ENCODE data around the gene ANKRD44. TPM values are rescaled to one million over a fixed set of nuclear protein-coding genes. Genes with fewer than 3 reads are reported as not detected.
A peak's percentile ranks its signal among the peaks of the same experiment; 100 is the strongest.

The ANKRD44 gene
- total RNA-seq, 1 donor from 2014 or later: 12.0 TPM

DNA sequence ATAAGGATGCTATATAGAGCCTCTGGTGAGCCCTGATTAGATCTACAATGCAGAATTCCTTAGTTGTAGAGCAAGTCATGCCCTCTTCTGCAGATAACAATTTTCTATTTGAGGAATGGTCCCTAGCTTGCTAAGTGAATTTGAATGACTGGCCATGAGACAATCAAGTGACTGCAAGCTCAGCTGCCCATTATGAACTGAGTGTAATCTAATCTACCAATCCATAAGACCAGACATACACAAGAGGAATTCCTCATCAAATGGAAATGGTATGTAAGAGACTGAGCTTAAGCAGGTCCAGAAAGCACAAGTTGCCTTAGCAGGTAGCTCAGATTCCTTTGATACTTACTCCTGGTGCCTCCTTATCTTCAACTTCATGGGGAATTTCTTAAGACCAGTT, 4.8 kb upstream of the ANKRD44 start:
- H3K27ac Mint-ChIP-seq (ENCODE audit: unreplicated experiment): no peak overlapping the region
- H3K27me3 Mint-ChIP-seq (ENCODE audit: unreplicated experiment): peaks cover 3% of the 10 kb centered on the region
- H3K4me3 Mint-ChIP-seq (ENCODE audit: unreplicated experiment): no peak overlapping the region
- peaks cover 4% of the 10 kb centered on the region for H3K9me3 Mint-ChIP-seq (ENCODE audit: unreplicated experiment)
- TF ChIP-seq CTCF (IDR thresholded peaks at IDR 0.05; ENCODE audit: partially characterized antibody, unreplicated experiment): no peak
- DNase-seq: no peak
- peaks cover 4% of the 10 kb centered on the region for H3K36me3 Mint-ChIP-seq (ENCODE audit: unreplicated experiment)
- peaks cover 2% of the 10 kb centered on the region for H3K4me1 Mint-ChIP-seq (ENCODE audit: low read depth, unreplicated experiment)

- peaks cover 9% of the 10 kb centered on the region for H3K27me3 Mint-ChIP-seq (ENCODE audit: unreplicated experiment)
- no peak for TF ChIP-seq CTCF (IDR thresholded peaks at IDR 0.05; ENCODE audit: partially characterized antibody, unreplicated experiment)
Measured at GRCh38 chr2:197312186-197312585, 1.6 kb upstream of the ANKRD44 start.

DNA sequence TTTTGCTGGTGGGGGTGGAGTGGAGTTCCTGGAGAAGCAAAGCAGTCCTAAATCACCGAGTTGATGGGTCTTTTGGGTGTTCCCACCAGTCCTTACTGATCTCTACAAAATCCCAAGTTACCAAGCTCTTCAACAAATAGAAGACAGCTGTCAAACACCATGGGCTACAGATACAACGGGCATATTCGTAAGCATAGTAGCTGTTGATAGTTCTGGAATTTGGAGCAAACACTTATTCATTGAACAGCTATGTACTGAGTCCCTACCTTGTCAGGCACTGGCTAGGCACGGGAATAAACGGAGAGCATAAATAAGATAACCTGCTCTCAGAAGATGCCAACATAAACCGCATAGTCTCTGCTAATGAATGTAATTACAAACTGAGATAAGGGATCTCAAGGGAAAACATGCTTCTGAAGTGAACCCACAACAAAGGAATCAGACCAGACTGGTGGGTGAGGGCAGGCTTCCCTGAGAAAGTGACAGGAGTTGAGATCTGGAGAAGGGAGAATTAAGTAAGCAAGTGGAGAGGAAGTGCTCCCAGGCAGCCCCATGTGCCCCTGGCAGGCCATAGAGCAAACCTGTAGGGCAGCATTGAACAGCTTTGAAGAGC, 947 bp upstream of the ANKRD44 start:
- no peak for TF ChIP-seq CTCF (IDR thresholded peaks at IDR 0.05; ENCODE audit: partially characterized antibody, unreplicated experiment)
- H3K27ac Mint-ChIP-seq (ENCODE audit: unreplicated experiment): peak overlapping the region; percentile 62
- H3K27me3 Mint-ChIP-seq (ENCODE audit: unreplicated experiment): peaks cover 9% of the 10 kb centered on the region
- DNase-seq: no peak
- peaks cover 7% of the 10 kb centered on the region for H3K9me3 Mint-ChIP-seq (ENCODE audit: unreplicated experiment)
- no peaks in the 10 kb centered on the region for H3K36me3 Mint-ChIP-seq (ENCODE audit: unreplicated experiment)
- H3K4me1 Mint-ChIP-seq (ENCODE audit: low read depth, unreplicated experiment): peaks cover 6% of the 10 kb centered on the region
- peak overlapping the region; percentile 84 for H3K4me3 Mint-ChIP-seq (ENCODE audit: unreplicated experiment)

More at GRCh38 chr2:197312186-197312585, 1.6 kb upstream of the ANKRD44 start:
- peaks cover 7% of the 10 kb centered on the region for H3K9me3 Mint-ChIP-seq (ENCODE audit: unreplicated experiment)
- no peak for DNase-seq
- H3K27ac Mint-ChIP-seq (ENCODE audit: unreplicated experiment): no peak overlapping the region
- H3K4me3 Mint-ChIP-seq (ENCODE audit: unreplicated experiment): no peak overlapping the region
- H3K36me3 Mint-ChIP-seq (ENCODE audit: unreplicated experiment): no peaks in the 10 kb centered on the region
- peaks cover 6% of the 10 kb centered on the region for H3K4me1 Mint-ChIP-seq (ENCODE audit: low read depth, unreplicated experiment)

- Mint-ChIP-seq H3K9me3 (ENCODE audit: unreplicated experiment) (peaks cover 7% of the 10 kb centered on the region), H3K27ac (ENCODE audit: unreplicated experiment) (peak overlapping the region; percentile 62), H3K36me3 (ENCODE audit: unreplicated experiment) (no peaks in the 10 kb centered on the region), H3K27me3 (ENCODE audit: unreplicated experiment) (peaks cover 9% of the 10 kb centered on the region), H3K4me1 (ENCODE audit: low read depth, unreplicated experiment) (peaks cover 6% of the 10 kb centered on the region), H3K4me3 (ENCODE audit: unreplicated experiment) (peak overlapping the region; percentile 84)
- DNase-seq: no peak
- no peak for TF ChIP-seq CTCF (IDR thresholded peaks at IDR 0.05; ENCODE audit: partially characterized antibody, unreplicated experiment)
Measured at GRCh38 chr2:197310987-197311420, 424 bp upstream of the ANKRD44 start.

DNA sequence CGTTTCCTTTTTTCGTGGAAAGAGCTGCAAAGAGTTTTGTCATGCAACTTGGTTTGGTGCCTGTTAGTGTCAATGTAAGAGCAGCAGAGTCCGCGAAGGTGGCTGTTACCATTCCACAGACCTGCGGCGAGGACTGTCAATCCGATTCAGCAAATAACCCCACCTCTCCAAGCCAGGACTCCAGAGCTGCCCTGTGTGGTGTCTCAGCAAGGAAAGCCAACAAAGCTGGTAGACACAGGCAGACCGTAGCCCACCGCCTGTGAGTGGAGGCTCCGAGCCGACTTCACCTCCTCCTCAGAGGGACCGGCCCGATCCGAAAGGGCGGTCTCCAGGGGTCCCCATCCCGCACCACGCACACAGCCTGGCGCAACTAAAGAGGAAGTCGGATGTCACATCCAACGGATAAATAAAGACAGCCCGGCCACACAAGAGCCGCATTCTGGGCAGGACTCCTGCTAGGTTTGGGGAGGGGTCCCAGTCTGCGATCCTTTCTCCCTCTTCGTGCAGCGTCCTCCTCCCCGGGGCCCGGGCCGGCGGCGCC, 819 bp downstream of the ANKRD44 start:
- H3K9me3 Mint-ChIP-seq (ENCODE audit: unreplicated experiment): peaks cover 7% of the 10 kb centered on the region
- H3K4me3 Mint-ChIP-seq (ENCODE audit: unreplicated experiment): peak overlapping the region; percentile 91
- peak overlapping the region; percentile 80 for H3K27ac Mint-ChIP-seq (ENCODE audit: unreplicated experiment)
- DNase-seq: peak; percentile 42
- peaks cover 9% of the 10 kb centered on the region for H3K27me3 Mint-ChIP-seq (ENCODE audit: unreplicated experiment)
- no peaks in the 10 kb centered on the region for H3K36me3 Mint-ChIP-seq (ENCODE audit: unreplicated experiment)
- TF ChIP-seq CTCF (IDR thresholded peaks at IDR 0.05; ENCODE audit: partially characterized antibody, unreplicated experiment): no peak
- H3K4me1 Mint-ChIP-seq (ENCODE audit: low read depth, unreplicated experiment): peaks cover 6% of the 10 kb centered on the region
